H1 (cell line): ENCODE results near the gene CD164L2. TPM values are rescaled to one million over a fixed set of nuclear protein-coding genes. Genes with fewer than 3 reads are reported as not detected.

Experiments
- CTCF ChIA-PET: fragments of 300-600 bp; sonication (Branson Sonifier 250); formaldehyde crosslinking; loops from one replicate; lab custom pipeline; 2021; ENCODE audit not compliant: partially characterized antibody; lab: Charles Lee
- POLR2A ChIA-PET: fragments of 300-600 bp; sonication (Branson Sonifier 250); formaldehyde crosslinking; loops from one replicate; lab custom pipeline; 2021; ENCODE audit warnings: inconsistent platforms; ENCODE audit not compliant: partially characterized antibody; lab: Charles Lee
- DNase-seq, 2 experiments: peaks; one replicate each; pipeline versions ENCODE4 v3.0.0 to v3.0.0-alpha.2; 2010 to 2022; ENCODE audit warnings: low spot score in 2 of 2, low read depth in 1 of 2, mixed read lengths in 1 of 2
- FAIRE-seq: peaks from 2 replicates; lab custom pipeline; 2011; peaks lifted over from hg19 to GRCh38; lab: Jason Lieb, UNC
- H2AFZ ChIP-seq: 2 replicates; pipeline ENCODE4 v1.8.1; 2012; ENCODE audit warnings: low read length, inconsistent platforms
- H2AK5ac ChIP-seq: 2 replicates; pipeline ENCODE4 v1.6.1; 2013; ENCODE audit warnings: low read depth, low read length
- H2BK120ac ChIP-seq: replicated peaks from 2 replicates; pipeline ENCODE3; 2013; ENCODE audit warnings: low read depth, low read length, inconsistent platforms
- H2BK12ac ChIP-seq: 2 replicates; pipeline ENCODE4 v1.6.1; 2013; ENCODE audit warnings: low read depth, low read length
- H2BK15ac ChIP-seq: 2 replicates; pipeline ENCODE4 v1.6.1; 2013; ENCODE audit warnings: low read length
- H2BK20ac ChIP-seq: 2 replicates; pipeline ENCODE4 v1.6.1; 2013; ENCODE audit warnings: low read length
- H2BK5ac ChIP-seq: 2 replicates; pipeline ENCODE4 v1.6.1; 2013; ENCODE audit warnings: low read depth, low read length
- H3K14ac ChIP-seq: 2 replicates; pipeline ENCODE4 v1.6.1; 2013; ENCODE audit warnings: inconsistent platforms; ENCODE audit not compliant: insufficient read length
- H3K18ac ChIP-seq: 2 replicates; pipeline ENCODE4 v1.6.1; 2013; ENCODE audit warnings: low read length; ENCODE audit errors: extremely low read depth
- H3K23ac ChIP-seq: 2 replicates; pipeline ENCODE4 v1.6.1; 2013; ENCODE audit warnings: inconsistent platforms; ENCODE audit not compliant: insufficient read length
- H3K23me2 ChIP-seq: 2 replicates; pipeline ENCODE4 v1.6.1; 2013; ENCODE audit warnings: low read depth, low read length
- H3K27ac ChIP-seq: 2 replicates; pipeline ENCODE4 v1.6.1; 2011; ENCODE audit warnings: low read depth, low read length, inconsistent platforms
- H3K27me3 ChIP-seq, 4 experiments: replicated peaks in 1 of 4; 1 replicate in 1 of 4; 2 replicates in 3 of 4; pipeline versions ENCODE4 v1.6.1 to v1.8.1; 2011 to 2013; ENCODE audit warnings: low read length in 3 of 4, mild to moderate bottlenecking in 3 of 4, inconsistent platforms in 2 of 4, mixed read lengths in 2 of 4, moderate library complexity in 1 of 4; ENCODE audit not compliant: control insufficient read depth in 3 of 4, insufficient read depth in 3 of 4; ENCODE audit errors: extremely low read depth in 1 of 4
- H3K36me3 ChIP-seq, 4 experiments: 2 replicates each; pipeline versions ENCODE4 v1.6.1 to v1.8.1; 2011 to 2013; ENCODE audit warnings: mild to moderate bottlenecking in 4 of 4, low read length in 3 of 4, moderate library complexity in 2 of 4, control low read depth in 1 of 4, inconsistent platforms in 1 of 4; ENCODE audit not compliant: insufficient read depth in 4 of 4, control insufficient read depth in 2 of 4
- H3K4ac ChIP-seq: replicated peaks from 2 replicates; pipeline ENCODE3; 2013; ENCODE audit warnings: low read length, low read depth, mixed read lengths, inconsistent platforms; ENCODE audit not compliant: insufficient read length
- H3K4me1 ChIP-seq, 4 experiments: replicated peaks in 1 of 4; 1 replicate in 1 of 4; 2 replicates in 3 of 4; pipeline versions ENCODE4 v1.6.1 to v1.8.1; 2011 to 2013; ENCODE audit warnings: low read length in 3 of 4, inconsistent platforms in 2 of 4, mixed read lengths in 1 of 4; ENCODE audit not compliant: insufficient read depth in 4 of 4, control insufficient read depth in 3 of 4
- H3K4me2 ChIP-seq, 2 experiments: 2 replicates each; pipeline versions ENCODE4 v1.6.1 to v1.8.1; 2011 to 2013; ENCODE audit warnings: low read depth in 2 of 2, low read length in 2 of 2, control low read depth in 1 of 2, inconsistent platforms in 1 of 2, mild to moderate bottlenecking in 1 of 2; ENCODE audit not compliant: insufficient read depth in 1 of 2
- H3K4me3 ChIP-seq, 4 experiments: fragments of 200-600, 300-600 bp in 1 of 4; sonication (generic), shearing (Covaris generic), sonication (Bioruptor Twin) in 1 of 4; 2 replicates each; pipeline versions ENCODE4 v1.5.1 to v1.8.1; 2011 to 2016; ENCODE audit warnings: low read length in 4 of 4, low read depth in 3 of 4, control low read depth in 2 of 4, inconsistent platforms in 2 of 4, mild to moderate bottlenecking in 2 of 4, mixed read lengths in 1 of 4, moderate library complexity in 1 of 4; ENCODE audit not compliant: insufficient read depth in 2 of 4; ENCODE audit errors: extremely low read depth in 1 of 4
- H3K56ac ChIP-seq: replicated peaks from 2 replicates; pipeline ENCODE3; 2013; ENCODE audit warnings: low read depth, mild to moderate bottlenecking, mixed read lengths, low read length, inconsistent platforms; ENCODE audit not compliant: insufficient read length
- H3K79me1 ChIP-seq: 2 replicates; pipeline ENCODE4 v1.6.1; 2013; ENCODE audit warnings: low read depth, low read length, control low read depth
- H3K79me2 ChIP-seq, 2 experiments: 2 replicates each; pipeline versions ENCODE4 v1.6.1 to v1.8.1; 2012 to 2013; ENCODE audit warnings: low read length in 2 of 2, mild to moderate bottlenecking in 2 of 2, inconsistent platforms in 1 of 2; ENCODE audit not compliant: insufficient read depth in 2 of 2, control insufficient read depth in 1 of 2
- H3K9ac ChIP-seq, 4 experiments: replicated peaks in 1 of 4; 1 replicate in 1 of 4; 2 replicates in 3 of 4; pipeline versions ENCODE4 v1.6.1 to v1.8.1; 2011 to 2013; ENCODE audit warnings: low read depth in 3 of 4, low read length in 3 of 4, control low read depth in 2 of 4, mild to moderate bottlenecking in 2 of 4, moderate library complexity in 2 of 4, inconsistent platforms in 1 of 4; ENCODE audit errors: extremely low read depth in 1 of 4
- H3K9me3 ChIP-seq, 2 experiments: 2 replicates each; pipeline versions ENCODE4 v1.6.1 to v1.8.1; 2012 to 2013; ENCODE audit warnings: mild to moderate bottlenecking in 2 of 2, moderate library complexity in 2 of 2, control low read depth in 1 of 2, inconsistent platforms in 1 of 2, low read depth in 1 of 2, low read length in 1 of 2, mixed read lengths in 1 of 2; ENCODE audit not compliant: insufficient read depth in 2 of 2
- H4K20me1 ChIP-seq, 2 experiments: replicated peaks in 1 of 2; 2 replicates each; pipeline versions ENCODE3 to v1.8.1; 2011 to 2013; ENCODE audit warnings: inconsistent platforms in 2 of 2, low read length in 2 of 2, mild to moderate bottlenecking in 1 of 2; ENCODE audit not compliant: insufficient read depth in 2 of 2, control insufficient read depth in 1 of 2
- H4K5ac ChIP-seq: 2 replicates; pipeline ENCODE4 v1.6.1; 2013; ENCODE audit warnings: low read length, low read depth, mixed read lengths, inconsistent platforms; ENCODE audit not compliant: insufficient read length
- H4K8ac ChIP-seq: 2 replicates; pipeline ENCODE4 v1.8.0; 2013; ENCODE audit warnings: mild to moderate bottlenecking, moderate library complexity, low read length, inconsistent platforms; ENCODE audit not compliant: insufficient read depth; ENCODE audit errors: extremely low read depth
- H4K91ac ChIP-seq: replicated peaks from 2 replicates; pipeline ENCODE3; 2013; ENCODE audit warnings: low read length, mixed read lengths, inconsistent platforms; ENCODE audit not compliant: insufficient read length
- ASH2L ChIP-seq: fragments of 200-600, 300-600 bp; sonication (generic); IDR thresholded peaks from one replicate; pipeline ENCODE4 v1.7.1; 2017; ENCODE audit warnings: low read length
- WGBS, 2 experiments: shearing (Covaris generic) in 1 of 2; methylation state at CpG; one replicate each; pipeline versions ENCODE4 v1.1.6 to v1.1.7; 2013 to 2015; ENCODE audit warnings: low lambda C conversion rate in 2 of 2, mixed read lengths in 2 of 2, inconsistent platforms in 1 of 2, low coverage in 1 of 2, missing lambda C conversion rate in 1 of 2; ENCODE audit not compliant: insufficient replicate concordance in 2 of 2, insufficient coverage in 1 of 2, insufficient read length in 1 of 2; ENCODE audit errors: extremely low coverage in 1 of 2, missing lambda C conversion rate in 1 of 2; 5-methylcytosine and 5-hydroxymethylcytosine counted together
- polyA plus RNA-seq, 7 experiments: library from polyadenylated mRNA; depleted of rRNA in 3 of 7; stranded (reverse) in 5 of 7; unstranded in 2 of 7; fragments of >200 nt in 5 of 7; fragments of 200-250 nt in 2 of 7; gene quantifications; 1 replicate in 5 of 7; 2 replicates in 1 of 7; 4 replicates in 1 of 7; pipeline versions ENCODE4 v1.2.1 to v1.2.3, GENCODE V29; 2011 to 2013; ENCODE audit warnings: missing spikeins in 2 of 7, mixed read lengths in 2 of 7
- total RNA-seq: library from RNA; stranded (reverse); fragmentation: NEBNext Ultra II Directional; extraction: Animal tissue kit (Norgen Biotek cat#: 25700); gene quantifications from 2 replicates; pipeline ENCODE4 v1.2.1, GENCODE V29; 2021

CD164L2 gene
- total and polyA plus RNA-seq, 2 of the 8 experiments (the other 6 are each of a cell fraction or from before 2014, with no cell fraction given), result 3.3 TPM

- Histone ChIP-seq H3K23ac (no peak overlapping the region), H3K79me2 (no peaks in the 10 kb centered on the region), H3K18ac (no peak overlapping the region), H3K4me3 (no peak overlapping the region), H4K8ac (no peak overlapping the region), H3K56ac (no peak overlapping the region), H3K9me3 (no peaks in the 10 kb centered on the region), H4K20me1 (no peaks in the 10 kb centered on the region), H3K27ac (no peak overlapping the region), H2BK12ac (no peak overlapping the region), H2AK5ac (no peak overlapping the region), H4K5ac (no peak overlapping the region), H2BK5ac (no peak overlapping the region), H2BK20ac (no peak overlapping the region), H3K23me2 (peaks cover 4% of the 10 kb centered on the region; the same call in 1 of the 2 replicates), H2BK120ac (no peak overlapping the region), H3K36me3 (no peaks in the 10 kb centered on the region), H4K91ac (no peak overlapping the region), H3K27me3 (peaks cover 0 to 16% (median 9%) of the 10 kb centered on the region in 4 experiments; a peak in 6 of 7 replicates), H3K4me1 (peaks cover 0 to 7% (median 0%) of the 10 kb centered on the region in 4 experiments; a peak in 2 of 7 replicates), H3K79me1 (no peaks in the 10 kb centered on the region), H2BK15ac (peak overlapping the region; percentile 97; the same call in 1 of the 2 replicates), H3K4me2 (no peak overlapping the region), H3K9ac (no peak overlapping the region), H2AFZ (no peak overlapping the region), H3K4ac (no peak overlapping the region), H3K14ac (no peak overlapping the region)
- ChIA-PET CTCF (interaction anchor here (1.0 to 18.9 kb wide), 7 partner anchors 7 to 81 kb away, joined by 3 to 625 read pairs (median 9); partner anchors contain the start of genes FCN3, GPR3 and MAP3K6), POLR2A (interaction anchor here (1.1 to 1.3 kb wide), 2 partner anchors 12 to 143 kb away, joined by 3 to 4 read pairs; no protein-coding TSS in a partner anchor)
- FAIRE-seq (no peak), DNase-seq (no peak)
- TF ChIP-seq ASH2L, result no peak
- 88% methylated on average over 4 of the region's 4 CpGs; no CpG with 5 or more reads in 1 of the 2 experiments for WGBS, 2 experiments
These were observed 2.9 kb downstream of the CD164L2 start for GRCh38 chr1:27380224-27380623.
